Natural killer cell (primary cell): ENCODE measurements around the gene IL1RAP. TPM values are rescaled to one million over a fixed set of nuclear protein-coding genes. Genes with fewer than 3 reads are reported as not detected.

Source experiments
- ATAC-seq, 3 donors: fragments of 150-1000 bp in 2 of 3; fragments of 200-7000 bp in 1 of 3; cut with Tn5 transposase; 1 replicate in 1 of 3; 2 replicates in 2 of 3; pipeline ENCODE4 v1.10.0; 2021; ENCODE audit warnings: mild to moderate bottlenecking in 2 of 3, moderate library complexity in 2 of 3
- DNase-seq, 2 donors: peaks; one replicate each; pipeline versions ENCODE4 v3.0.0 to v3.0.0-alpha.2; 2013 to 2021; ENCODE audit warnings: mixed read lengths in 1 of 2
- H3K27ac ChIP-seq: one replicate; pipeline ENCODE4 v1.5.1; 2013; ENCODE audit warnings: mild to moderate bottlenecking, low read length
- H3K27me3 ChIP-seq: one replicate; pipeline ENCODE4 v1.6.1; 2013; ENCODE audit warnings: low read length; ENCODE audit not compliant: control insufficient read depth, insufficient read depth
- H3K36me3 ChIP-seq: one replicate; pipeline ENCODE4 v1.6.1; 2013; ENCODE audit warnings: low read length; ENCODE audit not compliant: control insufficient read depth, insufficient read depth
- H3K4me1 ChIP-seq: one replicate; pipeline ENCODE4 v1.6.1; 2013; ENCODE audit warnings: low read length; ENCODE audit not compliant: control insufficient read depth, insufficient read depth
- H3K4me3 ChIP-seq: one replicate; pipeline ENCODE4 v1.5.1; 2013; ENCODE audit warnings: low read length
- H3K9me3 ChIP-seq: one replicate; pipeline ENCODE4 v1.6.1; 2013; ENCODE audit warnings: low read length; ENCODE audit not compliant: control insufficient read depth, insufficient read depth
- H3K27ac Mint-ChIP-seq, 2 donors: one replicate each; pipeline ENCODE4 v1.8.0; 2022; ENCODE audit warnings: mild to moderate bottlenecking in 2 of 2, mixed read lengths in 2 of 2, moderate library complexity in 1 of 2
- H3K27me3 Mint-ChIP-seq, 2 donors: one replicate each; pipeline ENCODE4 v1.8.0; 2022; ENCODE audit warnings: low read depth in 2 of 2, mixed read lengths in 2 of 2
- H3K36me3 Mint-ChIP-seq: one replicate; pipeline ENCODE4 v1.8.0; 2022; ENCODE audit warnings: mixed read lengths
- H3K4me1 Mint-ChIP-seq, 2 donors: one replicate each; pipeline ENCODE4 v1.8.0; 2022; ENCODE audit warnings: mixed read lengths in 2 of 2
- H3K4me3 Mint-ChIP-seq: one replicate; pipeline ENCODE4 v1.8.0; 2022; ENCODE audit warnings: mild to moderate bottlenecking, moderate library complexity, mixed read lengths
- H3K9me3 Mint-ChIP-seq, 2 donors: one replicate each; pipeline ENCODE4 v1.8.0; 2022; ENCODE audit warnings: mixed read lengths in 2 of 2
- CTCF ChIP-seq: fragments of 200-600 bp; IDR thresholded peaks from one replicate; pipeline ENCODE4 v1.8.0; 2022; ENCODE audit warnings: antibody characterized with exemption
- whole genome bisulfite sequencing: methylation state at CpG from one replicate; pipeline ENCODE4 v1.1.7; 2013; ENCODE audit warnings: missing lambda C conversion rate; ENCODE audit not compliant: insufficient coverage; 5-methylcytosine and 5-hydroxymethylcytosine counted together
- intact Hi-C: fragments of 100-400 bp; cut with micrococcal nuclease; formaldehyde crosslinking; loops from one replicate; pipeline ENCODE4 v1.14.2; 2022
- total RNA-seq, 4 donors: library from RNA; stranded (reverse); fragments of 120-200 nt in 1 of 4; gene quantifications; one replicate each; pipeline versions ENCODE4 v1.2.3 to v1.2.4, GENCODE V29; 2013 to 2022

The IL1RAP gene
- total RNA-seq, 3 donors from 2014 or later (not counting 1 experiment from before 2014, with no cell fraction given) = 11.4 to 19.8 (median 15.1) TPM

GRCh38 chr3:190620886-190621608 is 107.2 kb downstream of the IL1RAP start:
- intact Hi-C loops = no loop called here
- no peaks in the 10 kb centered on the region for H3K9me3 ChIP-seq
- H3K36me3 ChIP-seq = no peaks in the 10 kb centered on the region
- Mint-ChIP-seq H3K4me3 (no peak overlapping the region), H3K36me3 (peaks cover 15% of the 10 kb centered on the region), H3K27ac (no peak overlapping the region), H3K27me3 (no peaks in the 10 kb centered on the region), H3K4me1 (peaks cover 0 to 10% of the 10 kb centered on the region in 2 donors), H3K9me3 (no peaks in the 10 kb centered on the region)
- H3K4me3 ChIP-seq = no peak overlapping the region
- H3K4me1 ChIP-seq = peaks cover 2% of the 10 kb centered on the region
- ATAC-seq = no peak
- no CpG with 5 or more reads among the region's 1 CpG for WGBS
- no peak for TF ChIP-seq CTCF
- no peaks in the 10 kb centered on the region for H3K27me3 ChIP-seq
- no peak overlapping the region for H3K27ac ChIP-seq
- DNase-seq = no peak

GRCh38 chr3:190621927-190622326 is 108.0 kb downstream of the IL1RAP start:
- intact Hi-C loops = no loop called here
- Histone ChIP-seq H3K27me3 (no peaks in the 10 kb centered on the region), H3K9me3 (no peaks in the 10 kb centered on the region), H3K4me1 (peaks cover 2% of the 10 kb centered on the region), H3K36me3 (no peaks in the 10 kb centered on the region), H3K27ac (no peak overlapping the region), H3K4me3 (no peak overlapping the region)
- ATAC-seq = no peak
- WGBS = no CpG with 5 or more reads among the region's 3 CpGs
- no peaks in the 10 kb centered on the region for H3K9me3 Mint-ChIP-seq
- TF ChIP-seq CTCF = no peak
- peaks cover 0 to 6% of the 10 kb centered on the region in 2 donors for H3K4me1 Mint-ChIP-seq
- no peak for DNase-seq
- H3K4me3 Mint-ChIP-seq = no peak overlapping the region
- H3K36me3 Mint-ChIP-seq = peaks cover 15% of the 10 kb centered on the region
- H3K27me3 Mint-ChIP-seq = no peaks in the 10 kb centered on the region
- H3K27ac Mint-ChIP-seq = no peak overlapping the region

- H3K4me1 Mint-ChIP-seq = no peaks in the 10 kb centered on the region
- intact Hi-C loops = no loop called here
- H3K27me3 Mint-ChIP-seq = no peaks in the 10 kb centered on the region
- H3K4me1 ChIP-seq = no peaks in the 10 kb centered on the region
- peaks cover 15% of the 10 kb centered on the region for H3K36me3 Mint-ChIP-seq
- no peaks in the 10 kb centered on the region for H3K9me3 Mint-ChIP-seq
- no peak overlapping the region for H3K27ac ChIP-seq
- H3K4me3 ChIP-seq = no peak overlapping the region
- WGBS = 56% methylated on average over 5 of the region's 5 CpGs
- no peak for DNase-seq
- TF ChIP-seq CTCF = no peak
- H3K27ac Mint-ChIP-seq = no peak overlapping the region
- no peaks in the 10 kb centered on the region for H3K27me3 ChIP-seq
- peaks cover 2% of the 10 kb centered on the region for H3K36me3 ChIP-seq
- no peaks in the 10 kb centered on the region for H3K9me3 ChIP-seq
- no peak overlapping the region for H3K4me3 Mint-ChIP-seq
- no peak for ATAC-seq
Measured at GRCh38 chr3:190624282-190624681, 110.4 kb downstream of the IL1RAP start.
